ENCODE measurements around the gene SELPLG. TPM values are rescaled to one million over a fixed set of nuclear protein-coding genes. Genes with fewer than 3 reads are reported as not detected.

SELPLG gene
- total and polyA plus RNA-seq, 2 donors (not counting 1 experiment from before 2014, with no cell fraction given): 6.1 to 8.0 TPM

- Histone ChIP-seq H3K27me3 (replicated peaks in 1 of 4; ENCODE audit: control extremely low read depth in 1 of 4, control insufficient read depth in 3 of 4, insufficient read depth in 4 of 4, low read length in 3 of 4) (no peaks in the 10 kb centered on the region), H3K9ac (ENCODE audit: low read length) (no peak overlapping the region), H3K27ac (ENCODE audit: low read length in 2 of 2) (no peak overlapping the region), H3K4me1 (ENCODE audit: control insufficient read depth in 2 of 2, insufficient read depth in 2 of 2, low read length in 2 of 2) (peaks cover 35 to 42% of the 10 kb centered on the region in 2 donors), H3K4me3 (ENCODE audit: control extremely low read depth in 1 of 5, extremely low read depth in 1 of 5, insufficient read depth in 1 of 5, low read depth in 2 of 5, low read length in 4 of 5) (no peak overlapping the region), H4K20me1 (ENCODE audit: control insufficient read depth, insufficient read depth, low read length, poor library complexity, severe bottlenecking) (no peaks in the 10 kb centered on the region), H2AFZ (ENCODE audit: insufficient read depth, low read depth, low read length, poor library complexity, severe bottlenecking) (no peak overlapping the region), H3K79me2 (ENCODE audit: control insufficient read depth, insufficient read depth, low read length) (peaks cover 13% of the 10 kb centered on the region), H3K4me2 (replicated peaks; ENCODE audit: low read depth, low read length, poor library complexity, severe bottlenecking) (no peak overlapping the region), H3K9me3 (ENCODE audit: control extremely low read depth in 1 of 3, control insufficient read depth in 2 of 3, insufficient read depth in 1 of 3, low read length in 2 of 3) (peaks cover 0 to 26% (median 1%) of the 10 kb centered on the region in 3 donors), H3K36me3 (replicated peaks in 1 of 2; ENCODE audit: control extremely low read depth in 1 of 2, control insufficient read depth in 1 of 2, extremely low read depth in 1 of 2, insufficient read depth in 2 of 2, low read length in 1 of 2) (peaks cover 0 to 11% of the 10 kb centered on the region in 2 experiments)
- 96% methylated on average over 3 of the region's 3 CpGs for WGBS (ENCODE audit: insufficient coverage)
- H3K27me3 Mint-ChIP-seq: no peaks in the 10 kb centered on the region
- peaks cover 3% of the 10 kb centered on the region for H3K9me3 Mint-ChIP-seq (ENCODE audit: insufficient read depth)
- ChIA-PET CTCF (interaction anchor here (0.9 to 13.8 kb wide), 6 partner anchors 10 to 182 kb away, joined by 3 to 431 read pairs (median 134); partner anchors contain the start of genes ISCU, SART3 and SELPLG), POLR2A (interaction anchor here (0.7 to 8.6 kb wide), 3 partner anchors 14 to 476 kb away, joined by 3 to 133 read pairs (median 4); partner anchors contain the start of genes SELPLG and UNG)
- intact Hi-C loops (cut with micrococcal nuclease): no loop called here
- no peak for TF ChIP-seq EZH2 (IDR thresholded peaks at IDR 0.05; ENCODE audit: borderline replicate concordance, insufficient read depth, low read depth, low read length, poor library complexity, severe bottlenecking)
- no peak for TF ChIP-seq CTCF (IDR thresholded peaks at IDR 0.05)
- no peak for DNase-seq
- no peak for ATAC-seq (ENCODE audit: low read depth)
- H3K4me3 Mint-ChIP-seq: no peak overlapping the region
- peak overlapping the region; percentile 12 for H3K27ac Mint-ChIP-seq
- peaks cover 64% of the 10 kb centered on the region for H3K4me1 Mint-ChIP-seq
Observed at GRCh38 chr12:108621161-108621560, 12.5 kb downstream of the SELPLG start.

GRCh38 chr12:108620236-108620879 lies 13.3 kb downstream of the SELPLG start:
- H3K4me3 ChIP-seq (ENCODE audit: control extremely low read depth in 1 of 5, extremely low read depth in 1 of 5, insufficient read depth in 1 of 5, low read depth in 2 of 5, low read length in 4 of 5): no peak overlapping the region
- POLR2A ChIA-PET: interaction anchor here (0.6 to 8.6 kb wide), 3 partner anchors 15 to 101 kb away, joined by 3 to 133 read pairs (median 5); partner anchors contain the start of gene SELPLG
- Mint-ChIP-seq H3K27ac (peak overlapping the region; percentile 46), H3K9me3 (ENCODE audit: insufficient read depth) (peaks cover 3% of the 10 kb centered on the region), H3K4me1 (peaks cover 66% of the 10 kb centered on the region), H3K27me3 (no peaks in the 10 kb centered on the region), H3K4me3 (no peak overlapping the region)
- no peaks in the 10 kb centered on the region for H3K27me3 ChIP-seq (replicated peaks in 1 of 4; ENCODE audit: control extremely low read depth in 1 of 4, control insufficient read depth in 3 of 4, insufficient read depth in 4 of 4, low read length in 3 of 4)
- no peaks in the 10 kb centered on the region for H4K20me1 ChIP-seq (ENCODE audit: control insufficient read depth, insufficient read depth, low read length, poor library complexity, severe bottlenecking)
- no peak overlapping the region for H3K27ac ChIP-seq (ENCODE audit: low read length in 2 of 2)
- TF ChIP-seq CTCF (IDR thresholded peaks at IDR 0.05) (no peak), EZH2 (IDR thresholded peaks at IDR 0.05; ENCODE audit: borderline replicate concordance, insufficient read depth, low read depth, low read length, poor library complexity, severe bottlenecking) (no peak)
- peaks cover 35 to 44% of the 10 kb centered on the region in 2 donors for H3K4me1 ChIP-seq (ENCODE audit: control insufficient read depth in 2 of 2, insufficient read depth in 2 of 2, low read length in 2 of 2)
- intact Hi-C loops (cut with micrococcal nuclease): no loop called here
- CTCF ChIA-PET: interaction anchor here (0.9 to 13.8 kb wide), 9 partner anchors 9 to 183 kb away, joined by 3 to 431 read pairs (median 102); partner anchors contain the start of genes ISCU, SART3 and SELPLG
- H2AFZ ChIP-seq (ENCODE audit: insufficient read depth, low read depth, low read length, poor library complexity, severe bottlenecking): no peak overlapping the region
- WGBS (ENCODE audit: insufficient coverage): 98% methylated on average over 8 of the region's 10 CpGs
- ATAC-seq (ENCODE audit: low read depth) (no peak), DNase-seq (no peak)
- peaks cover 13% of the 10 kb centered on the region for H3K79me2 ChIP-seq (ENCODE audit: control insufficient read depth, insufficient read depth, low read length)
- H3K4me2 ChIP-seq (replicated peaks; ENCODE audit: low read depth, low read length, poor library complexity, severe bottlenecking): no peak overlapping the region
- H3K9me3 ChIP-seq (ENCODE audit: control extremely low read depth in 1 of 3, control insufficient read depth in 2 of 3, insufficient read depth in 1 of 3, low read length in 2 of 3): peaks cover 0 to 34% (median 8%) of the 10 kb centered on the region in 3 donors
- H3K36me3 ChIP-seq (replicated peaks in 1 of 2; ENCODE audit: control extremely low read depth in 1 of 2, control insufficient read depth in 1 of 2, extremely low read depth in 1 of 2, insufficient read depth in 2 of 2, low read length in 1 of 2): peaks cover 0 to 11% of the 10 kb centered on the region in 2 experiments
- H3K9ac ChIP-seq (ENCODE audit: low read length): no peak overlapping the region
